Activated effector memory CD4-positive, alpha-beta T cell treated with anti-CD3 and anti-CD28 coated beads, Interleukin-2, amount 50 U/mL, for 16 hours (primary cell): ENCODE data around the gene BROX.
"Not testable (repeated sequence)": the region's sequence is repeated elsewhere in the genome, so short reads cannot be mapped to it uniquely, and the experiment has no call there.

Experiments
- DNase-seq: peaks from one replicate; pipeline ENCODE4 v3.0.0-alpha.2; 2020

BROX gene

GRCh38 chr1:222712253-222713090 is at the start of gene BROX, which contains the start of gene AIDA:
Gene BROX (plus strand): TSS chr1:222712564. CDS start chr1:222715700, 3,136 bp downstream.
Gene AIDA (minus strand): TSS chr1:222712491. CDS start chr1:222712317, 174 bp downstream.
- DNase-seq: peak; percentile 99

GRCh38 chr1:222663431-222663934 is 48.9 kb upstream of the BROX start:
- no peak for DNase-seq

- DNase-seq: no peak
Measured at GRCh38 chr1:222665964-222666363, 46.4 kb upstream of the BROX start.

- DNase-seq: not testable (repeated sequence)
Measured at GRCh38 chr1:222668184-222668583, 44.2 kb upstream of the BROX start.

- DNase-seq: not testable (repeated sequence)
Measured at GRCh38 chr1:222669107-222669506, 43.3 kb upstream of the BROX start.

GRCh38 chr1:222670110-222670509 is 42.3 kb upstream of the BROX start:
- DNase-seq: no peak

- no peak for DNase-seq
Measured at GRCh38 chr1:222680080-222680479, 32.3 kb upstream of the BROX start.

- no peak for DNase-seq
Measured at GRCh38 chr1:222691016-222691415, 21.3 kb upstream of the BROX start.

- DNase-seq: no peak
Measured at GRCh38 chr1:222694927-222695326, 17.4 kb upstream of the BROX start.

- DNase-seq: no peak
Measured at GRCh38 chr1:222696741-222697140, 15.6 kb upstream of the BROX start.

GRCh38 chr1:222697203-222697602 is 15.2 kb upstream of the BROX start:
- no peak for DNase-seq

GRCh38 chr1:222697826-222698225 is 14.5 kb upstream of the BROX start:
- no peak for DNase-seq

- DNase-seq: no peak
Measured at GRCh38 chr1:222702210-222702609, 10.2 kb upstream of the BROX start.

- no peak for DNase-seq
Measured at GRCh38 chr1:222704260-222704659, 8.1 kb upstream of the BROX start.

- DNase-seq: no peak
Measured at GRCh38 chr1:222706815-222707214, 5.5 kb upstream of the BROX start.

- no peak for DNase-seq
Measured at GRCh38 chr1:222709700-222710153, 2.6 kb upstream of the BROX start.

GRCh38 chr1:222711319-222712252 is 778 bp upstream of the BROX start:
- DNase-seq: peak; percentile 87

- DNase-seq: peak; percentile 95
Measured at GRCh38 chr1:222713091-222713961, 962 bp downstream of the BROX start.

- DNase-seq: no peak
Measured at GRCh38 chr1:222716393-222716792, 4.0 kb downstream of the BROX start.

GRCh38 chr1:222728746-222729145 is 16.4 kb downstream of the BROX start:
- DNase-seq: no peak

GRCh38 chr1:222730866-222731265 is 18.5 kb downstream of the BROX start:
- DNase-seq: no peak
